HCT116 (cell line): ENCODE measurements around the gene CRYGN. TPM values are rescaled to one million over a fixed set of nuclear protein-coding genes. Genes with fewer than 3 reads are reported as not detected.

Experiments
- ATAC-seq: fragments of 200-7000 bp; cut with Tn5 transposase; 2 replicates; pipeline ENCODE4 v1.9.1; 2020; ENCODE audit warnings: mild to moderate bottlenecking, moderate library complexity
- BruUV-seq: library from RNA; stranded (reverse); fragments of 400-500 nt; replicated peaks from 2 replicates; lab custom pipeline; 2021; lab: Mats Ljungman, UMichigan
- CTCF ChIA-PET: fragments of 300-600 bp; sonication (Branson Sonifier 250); formaldehyde crosslinking; loops from one replicate; lab custom pipeline; 2021; ENCODE audit warnings: antibody characterized with exemption; lab: Charles Lee
- POLR2A ChIA-PET: fragments of 300-600, 350-600 bp; sonication (Branson Sonifier 250); formaldehyde crosslinking; loops from one replicate; lab custom pipeline; 2021; ENCODE audit warnings: antibody characterized with exemption; lab: Charles Lee
- RAD21 ChIA-PET, 2 experiments: fragments of 300-600 bp; sonication (Branson Sonifier 250); formaldehyde crosslinking; loops; one replicate each; lab custom pipeline; 2023; ENCODE audit warnings: low total read pairs in 2 of 2; ENCODE audit not compliant: uncharacterized antibody in 2 of 2, unreplicated experiment in 2 of 2, low non-redundant PET in 1 of 2; lab: Charles Lee
- DNase-seq: peaks from one replicate; pipeline ENCODE4 v3.0.0-alpha.2; 2010; ENCODE audit warnings: low read depth, low spot score
- H2AFZ ChIP-seq: fragments of 200-600 bp; shearing (Covaris generic), sonication (generic); 2 replicates; pipeline ENCODE4 v1.6.1; 2017; ENCODE audit warnings: low read depth, mixed run types, mixed read lengths, antibody characterized with exemption, low read length; ENCODE audit not compliant: poor library complexity, severe bottlenecking
- H3K27ac ChIP-seq: 2 replicates; pipeline ENCODE4 v1.5.1; 2012; ENCODE audit warnings: low read depth, low read length
- H3K27me3 ChIP-seq: fragments of 200-600 bp; sonication (generic); 2 replicates; pipeline ENCODE4 v1.6.1; 2016; ENCODE audit warnings: mixed run types, low read length, mixed read lengths; ENCODE audit not compliant: insufficient read depth
- H3K36me3 ChIP-seq, 2 experiments: fragments of 200-500 bp in 1 of 2; fragments of 200-600 bp in 1 of 2; sonication (Bioruptor generic) in 1 of 2; sonication (generic) in 1 of 2; 2 replicates each; pipeline versions ENCODE4 v1.5.1 to v1.6.1; 2014 to 2016; ENCODE audit warnings: low read length in 2 of 2, inconsistent platforms in 1 of 2, mixed read lengths in 1 of 2, mixed run types in 1 of 2; ENCODE audit not compliant: insufficient read depth in 2 of 2, control insufficient read depth in 1 of 2
- H3K4me1 ChIP-seq, 2 experiments: fragments of 200-600 bp in 1 of 2; sonication (generic) in 1 of 2; 2 replicates each; pipeline versions ENCODE4 v1.5.1 to v1.6.1; 2012 to 2017; ENCODE audit warnings: low read length in 2 of 2, inconsistent platforms in 1 of 2, mild to moderate bottlenecking in 1 of 2, mixed read lengths in 1 of 2, mixed run types in 1 of 2, moderate library complexity in 1 of 2; ENCODE audit not compliant: insufficient read depth in 2 of 2, control insufficient read depth in 1 of 2
- H3K4me2 ChIP-seq: fragments of 200-600 bp; sonication (generic); 2 replicates; pipeline ENCODE4 v1.6.1; 2017; ENCODE audit warnings: mixed run types, low read length, mixed read lengths
- H3K4me3 ChIP-seq, 2 experiments: fragments of 200-600 bp in 1 of 2; sonication (generic) in 1 of 2; replicated peaks in 1 of 2; 2 replicates each; pipeline ENCODE4 v1.5.1; 2011 to 2016; ENCODE audit warnings: low read length in 2 of 2, control low read depth in 1 of 2, low read depth in 1 of 2, mild to moderate bottlenecking in 1 of 2, mixed read lengths in 1 of 2, mixed run types in 1 of 2
- H3K79me2 ChIP-seq: fragments of 200-600 bp; sonication (generic); 2 replicates; pipeline ENCODE4 v1.6.1; 2017; ENCODE audit warnings: mild to moderate bottlenecking, mixed run types, low read length, moderate library complexity, mixed read lengths; ENCODE audit not compliant: insufficient read depth
- H3K9ac ChIP-seq: fragments of 200-600 bp; sonication (generic); 2 replicates; pipeline ENCODE4 v1.6.1; 2016; ENCODE audit warnings: low read length, mixed read lengths
- H3K9me2 ChIP-seq: fragments of 200-600 bp; sonication (generic), shearing (Covaris generic); 2 replicates; pipeline ENCODE4 v1.6.1; 2017; ENCODE audit warnings: mixed run types, mild to moderate bottlenecking, moderate library complexity; ENCODE audit not compliant: insufficient read depth
- H3K9me3 ChIP-seq, 2 experiments: fragments of 200-500 bp in 1 of 2; fragments of 200-600 bp in 1 of 2; sonication (Bioruptor generic) in 1 of 2; sonication (generic) in 1 of 2; 2 replicates each; pipeline ENCODE4 v1.6.1; 2014 to 2017; ENCODE audit warnings: low read length in 2 of 2, mixed read lengths in 2 of 2, inconsistent platforms in 1 of 2, low read depth in 1 of 2, mild to moderate bottlenecking in 1 of 2, mixed run types in 1 of 2, moderate library complexity in 1 of 2; ENCODE audit not compliant: control insufficient read depth in 1 of 2, insufficient read depth in 1 of 2
- H4K20me1 ChIP-seq: fragments of 200-600 bp; sonication (generic), shearing (Covaris generic); 2 replicates; pipeline ENCODE4 v1.6.1; 2017; ENCODE audit warnings: mixed run types, mild to moderate bottlenecking, moderate library complexity; ENCODE audit not compliant: insufficient read depth
- CEBPB ChIP-seq: IDR thresholded peaks from 2 replicates; pipeline ENCODE4 v1.6.1; 2012; ENCODE audit warnings: low read depth
- EZH2 ChIP-seq: fragments of 200-600 bp; sonication (generic); IDR thresholded peaks from 2 replicates; pipeline ENCODE4 v1.6.1; 2017; ENCODE audit warnings: antibody characterized with exemption, mixed run types
- EZH2phosphoT487 ChIP-seq: fragments of 200-600 bp; IDR thresholded peaks from 2 replicates; pipeline ENCODE4 v1.6.1; 2018; ENCODE audit warnings: antibody characterized with exemption, borderline replicate concordance
- JUND ChIP-seq: IDR thresholded peaks from 2 replicates; pipeline ENCODE4 v1.6.1; 2012
- SIN3A ChIP-seq: IDR thresholded peaks from 2 replicates; pipeline ENCODE4 v1.6.1; 2012; ENCODE audit warnings: low read depth
- TCF7L2 ChIP-seq: IDR thresholded peaks from 2 replicates; pipeline ENCODE4 v1.7.0; 2011; ENCODE audit warnings: borderline replicate concordance, inconsistent platforms; ENCODE audit not compliant: insufficient read depth, insufficient read length; ENCODE audit errors: extremely low read depth
- intact Hi-C: fragments of 100-400 bp; cut with micrococcal nuclease; formaldehyde crosslinking; loops from 2 replicates; pipeline ENCODE4 v1.10.0; 2022
- total RNA-seq: library from RNA; stranded (reverse); gene quantifications from one replicate; pipeline ENCODE4 v1.2.1, GENCODE V29; 2021; ENCODE audit not compliant: unreplicated experiment
- TF ChIP-seq, protein P1 (sequence below): IDR thresholded peaks from 2 replicates; pipeline ENCODE4 v1.6.1; 2012
- TF ChIP-seq, protein P2 (sequence below): IDR thresholded peaks from 2 replicates; pipeline ENCODE4 v1.6.1; 2012; ENCODE audit warnings: low read depth
- TF ChIP-seq, protein P3 (sequence below): IDR thresholded peaks from 2 replicates; pipeline ENCODE4 v1.6.1; 2011; ENCODE audit warnings: mild to moderate bottlenecking, low read length, moderate library complexity; ENCODE audit not compliant: insufficient replicate concordance; ENCODE audit errors: extremely low read depth

The CRYGN gene
- total RNA-seq, 1 experiment from 2014 or later: not detected

DNA sequence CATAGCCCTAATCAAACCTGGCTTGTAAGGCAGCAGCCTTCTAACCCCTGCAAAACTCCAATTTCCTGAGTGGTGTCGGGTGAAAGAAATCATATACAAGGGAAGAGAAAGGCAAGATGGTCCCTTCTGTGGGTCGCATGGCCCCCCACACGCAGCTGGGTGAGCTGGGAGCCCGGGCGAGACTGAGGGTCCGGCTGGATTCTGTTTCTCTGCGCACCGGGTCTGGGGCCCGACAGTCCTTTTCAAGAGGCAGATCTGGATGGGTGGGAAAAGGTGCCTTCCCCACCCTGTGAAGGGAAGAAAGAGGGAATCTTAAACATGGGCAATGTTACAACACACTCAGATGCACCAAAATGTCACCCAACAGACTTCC is 48.6 kb downstream of the CRYGN start:
- peaks cover 4 to 18% of the 10 kb centered on the region in 2 experiments; a peak in 3 of 4 replicates for H3K4me1 ChIP-seq
- no peak for TF ChIP-seq SIN3A
- TF ChIP-seq CEBPB: no peak
- TF ChIP-seq, protein P1, sequence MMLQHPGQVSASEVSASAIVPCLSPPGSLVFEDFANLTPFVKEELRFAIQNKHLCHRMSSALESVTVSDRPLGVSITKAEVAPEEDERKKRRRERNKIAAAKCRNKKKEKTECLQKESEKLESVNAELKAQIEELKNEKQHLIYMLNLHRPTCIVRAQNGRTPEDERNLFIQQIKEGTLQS: no peak
- no peak for TF ChIP-seq JUND
- TF ChIP-seq, protein P2, sequence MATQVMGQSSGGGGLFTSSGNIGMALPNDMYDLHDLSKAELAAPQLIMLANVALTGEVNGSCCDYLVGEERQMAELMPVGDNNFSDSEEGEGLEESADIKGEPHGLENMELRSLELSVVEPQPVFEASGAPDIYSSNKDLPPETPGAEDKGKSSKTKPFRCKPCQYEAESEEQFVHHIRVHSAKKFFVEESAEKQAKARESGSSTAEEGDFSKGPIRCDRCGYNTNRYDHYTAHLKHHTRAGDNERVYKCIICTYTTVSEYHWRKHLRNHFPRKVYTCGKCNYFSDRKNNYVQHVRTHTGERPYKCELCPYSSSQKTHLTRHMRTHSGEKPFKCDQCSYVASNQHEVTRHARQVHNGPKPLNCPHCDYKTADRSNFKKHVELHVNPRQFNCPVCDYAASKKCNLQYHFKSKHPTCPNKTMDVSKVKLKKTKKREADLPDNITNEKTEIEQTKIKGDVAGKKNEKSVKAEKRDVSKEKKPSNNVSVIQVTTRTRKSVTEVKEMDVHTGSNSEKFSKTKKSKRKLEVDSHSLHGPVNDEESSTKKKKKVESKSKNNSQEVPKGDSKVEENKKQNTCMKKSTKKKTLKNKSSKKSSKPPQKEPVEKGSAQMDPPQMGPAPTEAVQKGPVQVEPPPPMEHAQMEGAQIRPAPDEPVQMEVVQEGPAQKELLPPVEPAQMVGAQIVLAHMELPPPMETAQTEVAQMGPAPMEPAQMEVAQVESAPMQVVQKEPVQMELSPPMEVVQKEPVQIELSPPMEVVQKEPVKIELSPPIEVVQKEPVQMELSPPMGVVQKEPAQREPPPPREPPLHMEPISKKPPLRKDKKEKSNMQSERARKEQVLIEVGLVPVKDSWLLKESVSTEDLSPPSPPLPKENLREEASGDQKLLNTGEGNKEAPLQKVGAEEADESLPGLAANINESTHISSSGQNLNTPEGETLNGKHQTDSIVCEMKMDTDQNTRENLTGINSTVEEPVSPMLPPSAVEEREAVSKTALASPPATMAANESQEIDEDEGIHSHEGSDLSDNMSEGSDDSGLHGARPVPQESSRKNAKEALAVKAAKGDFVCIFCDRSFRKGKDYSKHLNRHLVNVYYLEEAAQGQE: no peak
- no peak for TF ChIP-seq EZH2phosphoT487
- TF ChIP-seq TCF7L2: no peak
- TF ChIP-seq EZH2: no peak
- TF ChIP-seq, protein P3, sequence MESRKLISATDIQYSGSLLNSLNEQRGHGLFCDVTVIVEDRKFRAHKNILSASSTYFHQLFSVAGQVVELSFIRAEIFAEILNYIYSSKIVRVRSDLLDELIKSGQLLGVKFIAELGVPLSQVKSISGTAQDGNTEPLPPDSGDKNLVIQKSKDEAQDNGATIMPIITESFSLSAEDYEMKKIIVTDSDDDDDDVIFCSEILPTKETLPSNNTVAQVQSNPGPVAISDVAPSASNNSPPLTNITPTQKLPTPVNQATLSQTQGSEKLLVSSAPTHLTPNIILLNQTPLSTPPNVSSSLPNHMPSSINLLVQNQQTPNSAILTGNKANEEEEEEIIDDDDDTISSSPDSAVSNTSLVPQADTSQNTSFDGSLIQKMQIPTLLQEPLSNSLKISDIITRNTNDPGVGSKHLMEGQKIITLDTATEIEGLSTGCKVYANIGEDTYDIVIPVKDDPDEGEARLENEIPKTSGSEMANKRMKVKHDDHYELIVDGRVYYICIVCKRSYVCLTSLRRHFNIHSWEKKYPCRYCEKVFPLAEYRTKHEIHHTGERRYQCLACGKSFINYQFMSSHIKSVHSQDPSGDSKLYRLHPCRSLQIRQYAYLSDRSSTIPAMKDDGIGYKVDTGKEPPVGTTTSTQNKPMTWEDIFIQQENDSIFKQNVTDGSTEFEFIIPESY: no peak
- CTCF ChIA-PET: no interaction called here
- H4K20me1 ChIP-seq: no peaks in the 10 kb centered on the region
- no peak overlapping the region for H3K9ac ChIP-seq
- H3K27ac ChIP-seq: no peak overlapping the region
- intact Hi-C loops: no loop called here
- BruUV-seq: no TSS peak
- DNase-seq (no peak), ATAC-seq (no peak)
- H3K79me2 ChIP-seq: no peaks in the 10 kb centered on the region
- no peaks in the 10 kb centered on the region for H3K27me3 ChIP-seq
- H3K36me3 ChIP-seq: no peaks in the 10 kb centered on the region
- H3K9me3 ChIP-seq: no peaks in the 10 kb centered on the region
- RAD21 ChIA-PET: no interaction called here
- POLR2A ChIA-PET: no interaction called here
- no peaks in the 10 kb centered on the region for H3K9me2 ChIP-seq
- H2AFZ ChIP-seq: no peak overlapping the region
- H3K4me3 ChIP-seq: no peak overlapping the region
- H3K4me2 ChIP-seq: no peak overlapping the region
